Caki2 (cell line): ENCODE results near the gene COL9A3. TPM values are rescaled to one million over a fixed set of nuclear protein-coding genes. Genes with fewer than 3 reads are reported as not detected.

ENCODE experiments used
- total RNA-seq: library from RNA; depleted of rRNA; stranded (reverse); fragments of >200 nt; shearing (Covaris generic); gene quantifications from 2 replicates; pipeline ENCODE4 v1.2.3, GENCODE V29; 2014; ENCODE audit warnings: low replicate concordance; rRNA removed

COL9A3 gene
- total RNA-seq, 1 experiment from 2014 or later, result not detected

Other genes starting within 250 kb of the COL9A3 start
- gene SLCO4A1, start 174.5 kb upstream of the COL9A3 start, total RNA-seq, result 65.5 and 77.6 TPM in 2 replicates
- gene NTSR1, start 108.2 kb upstream of the COL9A3 start, total RNA-seq, result not detected in 2 replicates
- 64.3 and 67.6 TPM in 2 replicates for gene MRGBP, start 20.6 kb upstream of the COL9A3 start, total RNA-seq
- gene OGFR, start 12.2 kb upstream of the COL9A3 start, total RNA-seq, result 66.2 and 86.3 TPM in 2 replicates
- gene TCFL5, start 44.8 kb downstream of the COL9A3 start, total RNA-seq, result 30.0 and 31.7 TPM in 2 replicates
- gene DIDO1, start 109.5 kb downstream of the COL9A3 start, total RNA-seq, result 14.5 and 18.2 TPM in 2 replicates
- 29.0 and 39.4 TPM in 2 replicates for gene GID8, start 121.1 kb downstream of the COL9A3 start, total RNA-seq
- gene SLC17A9, start 135.7 kb downstream of the COL9A3 start, total RNA-seq, result 4.5 and 5.5 TPM in 2 replicates
- gene BHLHE23, start 189.9 kb downstream of the COL9A3 start, total RNA-seq, result not detected in 2 replicates